Measurements from ENCODE around the gene SUFU. TPM values are rescaled to one million over a fixed set of nuclear protein-coding genes. Genes with fewer than 3 reads are reported as not detected.

Gene SUFU
- total and polyA plus RNA-seq, 2 of the 13 experiments (the other 11 are each of a cell fraction or from before 2014, with no cell fraction given), result 2.9 to 5.5 TPM

- TF ChIP-seq ZNF788 (CRISPR knock-in tag; IDR thresholded peaks at IDR 0.05; ENCODE audit: borderline replicate concordance) (no peak; the same call in 1 of the 2 replicates), KLF16 (CRISPR knock-in tag; IDR thresholded peaks at IDR 0.05) (peak in 1 of 2 experiments; percentile 83; a peak in 2 of 4 replicates), ZSCAN12 (CRISPR knock-in tag; IDR thresholded peaks at IDR 0.05) (no peak), ZKSCAN1 (IDR thresholded peaks at IDR 0.05; ENCODE audit: low read length) (no peak), ZNF224 (CRISPR knock-in tag; IDR thresholded peaks at IDR 0.05) (no peak), PLSCR1 (CRISPR knock-in tag; IDR thresholded peaks at IDR 0.05; ENCODE audit: borderline replicate concordance) (no peak), FLYWCH1 (CRISPR knock-in tag; IDR thresholded peaks at IDR 0.05) (no peak), ZNF329 (CRISPR knock-in tag; IDR thresholded peaks at IDR 0.05; ENCODE audit: low read depth) (0 out of 2 replicates have a peak, but pooled peaks have one; percentile 42), LRRFIP1 (CRISPR knock-in tag; conservative IDR thresholded peaks at IDR 0.05) (no peak), ZNF251 (CRISPR knock-in tag; IDR thresholded peaks at IDR 0.05) (no peak), ZNF34 (CRISPR knock-in tag; IDR thresholded peaks at IDR 0.05; ENCODE audit: borderline replicate concordance) (no peak), ZNF580 (CRISPR knock-in tag; IDR thresholded peaks at IDR 0.05; ENCODE audit: borderline replicate concordance, low read depth) (no peak; the same call in 1 of the 2 replicates), ZNF337 (CRISPR knock-in tag; IDR thresholded peaks at IDR 0.05; ENCODE audit: borderline replicate concordance, low read depth) (no peak), ZNF749 (CRISPR knock-in tag; IDR thresholded peaks at IDR 0.05; ENCODE audit: borderline replicate concordance) (no peak), SRSF4 (IDR thresholded peaks at IDR 0.05; ENCODE audit: low read depth, low read length, poor library complexity, severe bottlenecking) (no peak), RAD21 (CRISPR knock-in tag; IDR thresholded peaks at IDR 0.05) (no peak), ZFP37 (CRISPR knock-in tag; IDR thresholded peaks at IDR 0.05; ENCODE audit: borderline replicate concordance) (no peak), ZNF431 (CRISPR knock-in tag; IDR thresholded peaks at IDR 0.05; ENCODE audit: borderline replicate concordance, low read depth) (0 out of 2 replicates have a peak, but pooled peaks have one; percentile 66), CREB3 (CRISPR knock-in tag; IDR thresholded peaks at IDR 0.05) (0 out of 2 replicates have a peak, but pooled peaks have one; percentile 82), ZNF766 (CRISPR knock-in tag; IDR thresholded peaks at IDR 0.05; ENCODE audit: borderline replicate concordance) (peak; percentile 59; the same call in 1 of the 2 replicates), JARID2 (CRISPR knock-in tag; IDR thresholded peaks at IDR 0.05; ENCODE audit: insufficient replicate concordance) (no peak), TRIM24 (CRISPR knock-in tag; IDR thresholded peaks at IDR 0.05) (no peak), ZNF564 (CRISPR knock-in tag; IDR thresholded peaks at IDR 0.05) (no peak), ETS1 (CRISPR knock-in tag; IDR thresholded peaks at IDR 0.05) (no peak)
Measured at GRCh38 chr10:102599565-102600327, 96.0 kb downstream of the SUFU start (continued).

All from HepG2 (cell line).